Loucy (cell line): ENCODE results near the gene DBNL.

ENCODE experiments used
- H2AFZ ChIP-seq: fragments of 200-600 bp; sonication (generic); 2 replicates; pipeline ENCODE4 v1.6.0; 2016; ENCODE audit warnings: antibody characterized with exemption, mild to moderate bottlenecking, low read length, moderate library complexity
- H3F3A ChIP-seq: fragments of 200-600 bp; 2 replicates; pipeline ENCODE4 v1.6.0; 2016; ENCODE audit warnings: antibody characterized with exemption, low read depth, mild to moderate bottlenecking
- H3K27me3 ChIP-seq: fragments of 200-600 bp; sonication (generic); 2 replicates; pipeline ENCODE4 v1.6.1; 2014; ENCODE audit warnings: low read length, mild to moderate bottlenecking; ENCODE audit not compliant: insufficient read depth, poor library complexity, severe bottlenecking
- H3K36me3 ChIP-seq: fragments of 200-600 bp; sonication (generic); 2 replicates; pipeline ENCODE4 v1.6.1; 2016; ENCODE audit warnings: low read length; ENCODE audit not compliant: insufficient read depth
- H3K4me1 ChIP-seq: fragments of 200-600 bp; sonication (generic); 2 replicates; pipeline ENCODE4 v1.5.1; 2014; ENCODE audit warnings: low read length, mild to moderate bottlenecking; ENCODE audit not compliant: insufficient read depth, poor library complexity, severe bottlenecking
- H3K4me2 ChIP-seq: fragments of 200-600 bp; sonication (generic); 2 replicates; pipeline ENCODE4 v1.6.0; 2014; ENCODE audit warnings: antibody characterized with exemption, low read length, low read depth, mild to moderate bottlenecking; ENCODE audit not compliant: poor library complexity, severe bottlenecking
- H3K4me3 ChIP-seq: fragments of 200-600 bp; sonication (generic); 2 replicates; pipeline ENCODE4 v1.5.1; 2014; ENCODE audit warnings: low read length, mild to moderate bottlenecking, mixed read lengths; ENCODE audit not compliant: poor library complexity, severe bottlenecking
- H3K79me2 ChIP-seq: fragments of 200-600 bp; sonication (generic); 2 replicates; pipeline ENCODE4 v1.6.1; 2014; ENCODE audit warnings: low read length; ENCODE audit not compliant: insufficient read depth
- H3K9ac ChIP-seq: fragments of 200-600 bp; sonication (generic); 2 replicates; pipeline ENCODE4 v1.6.0; 2014; ENCODE audit warnings: mild to moderate bottlenecking, low read depth, low read length, moderate library complexity; ENCODE audit not compliant: poor library complexity, severe bottlenecking
- H3K9me2 ChIP-seq: fragments of 200-600 bp; sonication (generic); replicated peaks from 2 replicates; pipeline ENCODE4 v1.6.1; 2016; ENCODE audit warnings: low read depth, low read length, mixed read lengths
- H3K9me3 ChIP-seq: fragments of 200-600 bp; sonication (generic); 2 replicates; pipeline ENCODE4 v1.6.1; 2014; ENCODE audit warnings: mild to moderate bottlenecking, antibody characterized with exemption, low read length, low read depth; ENCODE audit not compliant: insufficient read depth
- H4K20me1 ChIP-seq: fragments of 200-600 bp; sonication (generic); 2 replicates; pipeline ENCODE4 v1.6.0; 2014; ENCODE audit warnings: antibody characterized with exemption, low read length, mild to moderate bottlenecking; ENCODE audit not compliant: insufficient read depth, poor library complexity, severe bottlenecking
- EZH2phosphoT487 ChIP-seq: fragments of 200-600 bp; IDR thresholded peaks from 2 replicates; pipeline ENCODE4 v1.6.1; 2018; ENCODE audit warnings: antibody characterized with exemption, mild to moderate bottlenecking, moderate library complexity, borderline replicate concordance
- TF ChIP-seq, protein P1 (sequence below): fragments of 200-600 bp; sonication (generic); conservative IDR thresholded peaks from 2 replicates; pipeline ENCODE4 v1.5.1; 2014; ENCODE audit warnings: mild to moderate bottlenecking, antibody characterized with exemption, low read length

The DBNL gene

DNA sequence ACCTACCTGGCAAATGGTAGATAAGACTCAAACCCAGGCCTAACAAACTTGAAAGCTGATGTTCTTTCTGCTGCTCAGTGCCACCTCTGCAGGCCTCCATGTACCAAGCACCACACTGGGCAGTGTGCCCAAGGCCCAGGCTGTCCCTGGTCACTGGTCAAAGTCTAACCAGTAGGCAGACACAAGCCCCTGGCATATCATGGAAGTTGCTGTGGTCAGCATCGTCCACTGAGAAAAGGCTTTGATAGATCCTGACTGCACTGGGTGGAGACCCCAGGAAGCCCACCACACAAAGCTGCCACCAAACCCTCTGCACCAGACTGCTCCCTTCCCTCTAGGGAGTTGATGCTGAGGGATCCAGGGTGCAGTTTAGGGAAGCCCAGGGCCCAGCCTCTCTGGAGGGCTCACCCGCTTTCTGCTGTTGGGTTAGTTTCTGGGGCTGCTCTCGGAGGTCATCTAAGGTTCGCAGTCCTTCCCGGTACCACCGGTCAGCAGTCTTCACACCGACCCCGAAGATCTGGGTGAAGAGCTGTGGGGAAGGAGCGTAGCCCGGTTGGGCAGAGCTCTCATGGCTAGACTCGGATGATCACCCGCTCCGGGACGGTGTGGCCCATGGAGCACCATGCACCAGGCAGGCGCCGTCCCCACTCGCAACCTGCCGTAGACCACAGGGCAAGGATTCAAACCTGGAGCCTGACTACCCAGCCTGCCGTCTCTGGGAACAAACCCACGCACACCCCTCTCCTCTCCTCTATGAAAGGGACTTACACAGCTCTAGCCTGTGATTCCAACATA, 31.8 kb downstream of the DBNL start:
- Histone ChIP-seq H3K79me2 (peaks cover 43% of the 10 kb centered on the region), H3K9me2 (no peaks in the 10 kb centered on the region), H3K9ac (no peak overlapping the region), H3K9me3 (no peaks in the 10 kb centered on the region), H3F3A (no peaks in the 10 kb centered on the region), H3K27me3 (no peaks in the 10 kb centered on the region), H4K20me1 (peaks cover 17% of the 10 kb centered on the region), H3K4me2 (no peak overlapping the region), H2AFZ (no peak overlapping the region), H3K36me3 (peaks cover 50% of the 10 kb centered on the region; the same call in 1 of the 2 replicates), H3K4me3 (no peak overlapping the region), H3K4me1 (peaks cover 46% of the 10 kb centered on the region)
- TF ChIP-seq, protein P1, sequence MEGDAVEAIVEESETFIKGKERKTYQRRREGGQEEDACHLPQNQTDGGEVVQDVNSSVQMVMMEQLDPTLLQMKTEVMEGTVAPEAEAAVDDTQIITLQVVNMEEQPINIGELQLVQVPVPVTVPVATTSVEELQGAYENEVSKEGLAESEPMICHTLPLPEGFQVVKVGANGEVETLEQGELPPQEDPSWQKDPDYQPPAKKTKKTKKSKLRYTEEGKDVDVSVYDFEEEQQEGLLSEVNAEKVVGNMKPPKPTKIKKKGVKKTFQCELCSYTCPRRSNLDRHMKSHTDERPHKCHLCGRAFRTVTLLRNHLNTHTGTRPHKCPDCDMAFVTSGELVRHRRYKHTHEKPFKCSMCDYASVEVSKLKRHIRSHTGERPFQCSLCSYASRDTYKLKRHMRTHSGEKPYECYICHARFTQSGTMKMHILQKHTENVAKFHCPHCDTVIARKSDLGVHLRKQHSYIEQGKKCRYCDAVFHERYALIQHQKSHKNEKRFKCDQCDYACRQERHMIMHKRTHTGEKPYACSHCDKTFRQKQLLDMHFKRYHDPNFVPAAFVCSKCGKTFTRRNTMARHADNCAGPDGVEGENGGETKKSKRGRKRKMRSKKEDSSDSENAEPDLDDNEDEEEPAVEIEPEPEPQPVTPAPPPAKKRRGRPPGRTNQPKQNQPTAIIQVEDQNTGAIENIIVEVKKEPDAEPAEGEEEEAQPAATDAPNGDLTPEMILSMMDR: no peak
- no peak for TF ChIP-seq EZH2phosphoT487

DNA sequence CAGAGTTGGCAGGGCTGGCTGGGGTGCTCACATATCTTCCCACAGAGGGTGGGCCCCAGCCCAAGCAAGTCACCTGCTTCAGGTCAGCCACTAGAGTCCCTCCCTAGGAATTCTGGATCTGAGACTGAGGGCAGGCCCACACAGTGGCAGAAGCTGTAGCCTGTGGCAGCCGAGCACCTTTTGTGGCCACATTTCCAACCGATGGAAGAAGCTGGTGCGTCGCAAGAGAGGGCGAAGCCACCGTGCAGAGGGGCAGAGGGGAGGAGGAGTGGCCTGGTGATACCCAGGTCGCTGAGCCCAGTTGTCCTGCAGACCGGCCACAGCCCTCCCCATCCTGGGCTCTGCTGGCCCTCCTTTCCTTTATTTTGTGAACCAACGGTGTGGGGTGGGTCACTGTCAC, 32.6 kb downstream of the DBNL start:
- H3K79me2 ChIP-seq: peaks cover 50% of the 10 kb centered on the region
- peaks cover 48% of the 10 kb centered on the region for H3K4me1 ChIP-seq
- H4K20me1 ChIP-seq: peaks cover 17% of the 10 kb centered on the region
- H3K27me3 ChIP-seq: no peaks in the 10 kb centered on the region
- H3K9me2 ChIP-seq: no peaks in the 10 kb centered on the region
- no peak overlapping the region for H3K4me2 ChIP-seq
- H3K9me3 ChIP-seq: no peaks in the 10 kb centered on the region
- H3K36me3 ChIP-seq: peaks cover 50% of the 10 kb centered on the region; the same call in 1 of the 2 replicates
- no peak overlapping the region for H2AFZ ChIP-seq
- H3K9ac ChIP-seq: no peak overlapping the region
- TF ChIP-seq EZH2phosphoT487: no peak
- TF ChIP-seq, protein P1: no peak
- no peak overlapping the region for H3K4me3 ChIP-seq
- H3F3A ChIP-seq: no peaks in the 10 kb centered on the region

DNA sequence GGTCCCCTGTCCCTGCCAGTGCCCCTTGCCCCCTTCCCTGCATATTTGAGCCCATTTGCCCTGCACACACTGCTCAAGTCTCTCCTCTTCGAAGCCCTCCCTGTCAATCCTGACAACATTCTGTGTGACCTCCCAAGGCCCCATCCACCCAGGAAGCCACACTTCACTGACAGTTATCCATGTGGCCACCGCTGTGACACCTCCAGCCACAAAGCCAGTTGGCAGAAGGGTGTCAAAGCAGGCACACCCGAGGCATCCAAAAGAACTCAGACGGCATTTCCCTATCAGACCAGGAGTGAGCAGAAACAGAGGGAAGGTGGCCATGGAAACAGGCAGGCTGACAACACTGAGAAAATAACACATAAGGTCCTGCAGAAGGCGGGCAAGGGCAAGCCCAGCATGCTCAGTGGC, 33.2 kb downstream of the DBNL start:
- TF ChIP-seq EZH2phosphoT487: no peak
- TF ChIP-seq, protein P1: no peak
- H3K36me3 ChIP-seq: peaks cover 49% of the 10 kb centered on the region; the same call in 1 of the 2 replicates

More for the DNA sequence above, 33.2 kb downstream of the DBNL start:
- no peak overlapping the region for H3K4me3 ChIP-seq
- H3F3A ChIP-seq: no peaks in the 10 kb centered on the region
- H3K9me3 ChIP-seq: no peaks in the 10 kb centered on the region
- peaks cover 51% of the 10 kb centered on the region for H3K79me2 ChIP-seq
- no peaks in the 10 kb centered on the region for H3K27me3 ChIP-seq
- H3K4me2 ChIP-seq: peak overlapping the region; percentile 94
- peak overlapping the region; percentile 30 for H3K9ac ChIP-seq
- peaks cover 14% of the 10 kb centered on the region for H4K20me1 ChIP-seq
- H3K4me1 ChIP-seq: peaks cover 42% of the 10 kb centered on the region
- no peak overlapping the region for H2AFZ ChIP-seq
- no peaks in the 10 kb centered on the region for H3K9me2 ChIP-seq
